Endothelial cell (in vitro differentiated cells): ENCODE measurements around the gene PLPPR1. TPM values are rescaled to one million over a fixed set of nuclear protein-coding genes. Genes with fewer than 3 reads are reported as not detected.

Experiments
- DNase-seq: peaks from one replicate; pipeline ENCODE4 v3.0.0; 2021; ENCODE audit warnings: low spot score
- H3K27ac Mint-ChIP-seq: one replicate; pipeline ENCODE4 v1.8.0; 2021; ENCODE audit warnings: mixed read lengths, inconsistent platforms; ENCODE audit not compliant: unreplicated experiment
- H3K27me3 Mint-ChIP-seq: one replicate; pipeline ENCODE4 v1.8.0; 2021; ENCODE audit warnings: mild to moderate bottlenecking, moderate library complexity, mixed read lengths, inconsistent platforms; ENCODE audit not compliant: unreplicated experiment
- H3K36me3 Mint-ChIP-seq: one replicate; pipeline ENCODE4 v1.8.0; 2021; ENCODE audit warnings: mild to moderate bottlenecking, low read depth, mixed read lengths, inconsistent platforms; ENCODE audit not compliant: unreplicated experiment
- H3K4me1 Mint-ChIP-seq: one replicate; pipeline ENCODE4 v1.8.0; 2021; ENCODE audit warnings: mild to moderate bottlenecking, mixed read lengths, inconsistent platforms; ENCODE audit not compliant: unreplicated experiment
- H3K4me3 Mint-ChIP-seq: one replicate; pipeline ENCODE4 v1.8.0; 2021; ENCODE audit warnings: mild to moderate bottlenecking, mixed read lengths, inconsistent platforms; ENCODE audit not compliant: unreplicated experiment
- H3K9me3 Mint-ChIP-seq: one replicate; pipeline ENCODE4 v1.8.0; 2021; ENCODE audit warnings: mixed read lengths, inconsistent platforms; ENCODE audit not compliant: unreplicated experiment
- CTCF ChIP-seq: fragments of 200-600 bp; sonication (generic); IDR thresholded peaks from one replicate; pipeline ENCODE4 v1.5.0; 2021; ENCODE audit warnings: antibody characterized with exemption; ENCODE audit not compliant: unreplicated experiment
- total RNA-seq: library from RNA; stranded (reverse); fragmentation: NEBNext Ultra II Directional; extraction: Animal tissue kit (Norgen Biotek cat#: 25700); gene quantifications from one replicate; pipeline ENCODE4 v1.2.1, GENCODE V29; 2021; ENCODE audit not compliant: unreplicated experiment

Gene PLPPR1
- total RNA-seq, 1 donor from 2014 or later, result 0.15 TPM

- Mint-ChIP-seq H3K36me3 (no peaks in the 10 kb centered on the region), H3K4me3 (no peak overlapping the region), H3K27ac (no peak overlapping the region), H3K27me3 (no peaks in the 10 kb centered on the region), H3K4me1 (no peaks in the 10 kb centered on the region), H3K9me3 (no peaks in the 10 kb centered on the region)
- TF ChIP-seq CTCF, result no peak
- DNase-seq, result no peak
Observed at GRCh38 chr9:101366038-101366756, 337.7 kb downstream of the PLPPR1 start.

- Mint-ChIP-seq H3K4me3 (no peak overlapping the region), H3K36me3 (no peaks in the 10 kb centered on the region), H3K27ac (no peak overlapping the region), H3K4me1 (no peaks in the 10 kb centered on the region), H3K9me3 (no peaks in the 10 kb centered on the region), H3K27me3 (no peaks in the 10 kb centered on the region)
- TF ChIP-seq CTCF, result no peak
- DNase-seq, result no peak
Observed at GRCh38 chr9:101367323-101367722, 338.8 kb downstream of the PLPPR1 start.

GRCh38 chr9:101369286-101369685 is 340.8 kb downstream of the PLPPR1 start:
- Mint-ChIP-seq H3K27me3 (no peaks in the 10 kb centered on the region), H3K27ac (no peak overlapping the region), H3K9me3 (no peaks in the 10 kb centered on the region), H3K4me1 (no peaks in the 10 kb centered on the region), H3K36me3 (no peaks in the 10 kb centered on the region), H3K4me3 (no peak overlapping the region)
- no peak for TF ChIP-seq CTCF
- no peak for DNase-seq

- no peak for TF ChIP-seq CTCF
- Mint-ChIP-seq H3K4me1 (no peaks in the 10 kb centered on the region), H3K36me3 (no peaks in the 10 kb centered on the region), H3K9me3 (no peaks in the 10 kb centered on the region), H3K27me3 (no peaks in the 10 kb centered on the region), H3K4me3 (no peak overlapping the region), H3K27ac (no peak overlapping the region)
- DNase-seq, result no peak
Observed at GRCh38 chr9:101369884-101370531, 341.5 kb downstream of the PLPPR1 start.

GRCh38 chr9:101371813-101372212 is 343.3 kb downstream of the PLPPR1 start:
- no peak for DNase-seq
- Mint-ChIP-seq H3K36me3 (no peaks in the 10 kb centered on the region), H3K4me1 (no peaks in the 10 kb centered on the region), H3K9me3 (no peaks in the 10 kb centered on the region), H3K4me3 (no peak overlapping the region), H3K27ac (no peak overlapping the region), H3K27me3 (no peaks in the 10 kb centered on the region)
- no peak for TF ChIP-seq CTCF
